Karpas-422 (cell line): ENCODE data around the gene USPL1. TPM values are rescaled to one million over a fixed set of nuclear protein-coding genes. Genes with fewer than 3 reads are reported as not detected.

Experiments
- DNase-seq: peaks from one replicate; pipeline ENCODE4 v3.0.0-alpha.2; 2015
- H2AFZ ChIP-seq: fragments of 200-600 bp; sonication (generic); 2 replicates; pipeline ENCODE4 v1.6.1; 2014; ENCODE audit warnings: antibody characterized with exemption, low read length, mixed read lengths
- H3K27ac ChIP-seq: fragments of 200-600 bp; sonication (generic); 2 replicates; pipeline ENCODE4 v1.5.1; 2014; ENCODE audit warnings: mild to moderate bottlenecking, low read length, moderate library complexity
- H3K27me3 ChIP-seq: fragments of 200-600 bp; sonication (generic); 2 replicates; pipeline ENCODE4 v1.6.1; 2014; ENCODE audit warnings: low read length, mixed read lengths
- H3K36me3 ChIP-seq: fragments of 200-600 bp; sonication (generic); 2 replicates; pipeline ENCODE4 v1.6.1; 2014; ENCODE audit warnings: low read length, mixed read lengths; ENCODE audit not compliant: insufficient read depth
- H3K4me1 ChIP-seq: fragments of 200-600 bp; sonication (generic); 2 replicates; pipeline ENCODE4 v1.6.1; 2014; ENCODE audit warnings: mild to moderate bottlenecking, low read length, mixed read lengths
- H3K4me2 ChIP-seq: fragments of 200-600 bp; sonication (generic); 2 replicates; pipeline ENCODE4 v1.6.1; 2014; ENCODE audit warnings: low read length, low read depth, mild to moderate bottlenecking; ENCODE audit not compliant: poor library complexity, severe bottlenecking
- H3K4me3 ChIP-seq: fragments of 200-600 bp; sonication (generic); 2 replicates; pipeline ENCODE4 v1.5.1; 2014; ENCODE audit warnings: mild to moderate bottlenecking, antibody characterized with exemption, low read length, mixed read lengths
- H3K79me2 ChIP-seq: fragments of 200-600 bp; sonication (generic); 2 replicates; pipeline ENCODE4 v1.6.1; 2014; ENCODE audit warnings: mild to moderate bottlenecking, low read length, mixed read lengths
- H3K9ac ChIP-seq: fragments of 200-600 bp; sonication (generic); 2 replicates; pipeline ENCODE4 v1.6.0; 2014; ENCODE audit warnings: low read length
- H3K9me2 ChIP-seq: fragments of 200-600 bp; sonication (generic), shearing (Covaris generic); replicated peaks from 2 replicates; pipeline ENCODE4 v1.6.0; 2014; ENCODE audit warnings: mild to moderate bottlenecking, low read length, moderate library complexity; ENCODE audit not compliant: insufficient read depth
- H3K9me3 ChIP-seq: fragments of 300-700, 200-600 bp; sonication (generic); 2 replicates; pipeline ENCODE4 v1.6.1; 2014; ENCODE audit warnings: low read length, mixed read lengths
- H4K20me1 ChIP-seq: fragments of 200-600 bp; sonication (generic); 2 replicates; pipeline ENCODE4 v1.6.1; 2014; ENCODE audit warnings: mild to moderate bottlenecking, antibody characterized with exemption, low read length, low read depth; ENCODE audit not compliant: insufficient read depth
- total RNA-seq: library from RNA; depleted of rRNA; stranded (reverse); fragments of >200 nt; shearing (Covaris generic); gene quantifications from 2 replicates; pipeline ENCODE4 v1.2.3, GENCODE V29; 2014; ENCODE audit warnings: low replicate concordance

Gene USPL1
- total RNA-seq, 1 experiment from 2014 or later = 18.4 TPM

GRCh38 chr13:30584051-30584731 is 33.5 kb upstream of the USPL1 start:
- no peak overlapping the region for H2AFZ ChIP-seq
- no peaks in the 10 kb centered on the region for H3K9me2 ChIP-seq
- no peaks in the 10 kb centered on the region for H3K9me3 ChIP-seq
- H3K9ac ChIP-seq = no peak overlapping the region
- no peak overlapping the region for H3K4me3 ChIP-seq
- DNase-seq = no peak
- H3K4me1 ChIP-seq = no peaks in the 10 kb centered on the region
- no peak overlapping the region for H3K27ac ChIP-seq
- no peaks in the 10 kb centered on the region for H3K79me2 ChIP-seq
- H3K4me2 ChIP-seq = no peak overlapping the region
- no peaks in the 10 kb centered on the region for H3K36me3 ChIP-seq
- no peaks in the 10 kb centered on the region for H3K27me3 ChIP-seq
- no peaks in the 10 kb centered on the region for H4K20me1 ChIP-seq

DNA sequence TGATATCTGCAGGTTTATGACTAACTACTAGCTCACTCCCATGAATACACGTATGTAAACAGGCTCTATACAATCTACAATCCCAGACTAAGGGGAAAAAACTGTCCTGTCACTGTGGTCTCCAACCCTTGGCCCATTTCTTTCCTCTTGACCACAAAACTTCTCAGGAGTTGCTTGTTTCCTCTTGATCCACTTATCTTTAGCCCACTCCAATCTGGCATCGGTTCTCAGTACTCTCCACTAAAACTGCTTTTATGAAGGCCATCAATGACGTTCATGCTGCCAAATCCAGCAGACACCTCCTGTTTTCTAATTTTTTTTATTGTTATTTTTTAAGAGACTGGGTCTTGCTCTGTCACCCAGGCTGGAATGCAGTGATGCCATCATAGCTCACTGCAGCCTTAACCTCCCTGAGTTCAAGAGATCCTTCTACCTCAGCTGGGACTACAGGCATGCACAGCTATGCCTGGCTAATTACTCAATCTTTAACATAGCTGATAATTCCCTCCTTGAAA is 31.9 kb upstream of the USPL1 start:
- Histone ChIP-seq H3K9me2 (no peaks in the 10 kb centered on the region), H3K36me3 (no peaks in the 10 kb centered on the region), H3K4me1 (no peaks in the 10 kb centered on the region), H3K9me3 (no peaks in the 10 kb centered on the region), H3K27me3 (no peaks in the 10 kb centered on the region), H3K79me2 (no peaks in the 10 kb centered on the region), H3K4me2 (no peak overlapping the region), H3K9ac (no peak overlapping the region), H3K27ac (no peak overlapping the region), H2AFZ (no peak overlapping the region), H3K4me3 (no peak overlapping the region), H4K20me1 (no peaks in the 10 kb centered on the region)
- no peak for DNase-seq

- DNase-seq = no peak
- Histone ChIP-seq H4K20me1 (no peaks in the 10 kb centered on the region), H3K4me1 (no peaks in the 10 kb centered on the region), H3K4me3 (no peak overlapping the region), H3K36me3 (no peaks in the 10 kb centered on the region), H2AFZ (no peak overlapping the region), H3K27me3 (no peaks in the 10 kb centered on the region), H3K4me2 (no peak overlapping the region), H3K9me2 (no peaks in the 10 kb centered on the region), H3K27ac (no peak overlapping the region), H3K79me2 (no peaks in the 10 kb centered on the region), H3K9ac (no peak overlapping the region), H3K9me3 (no peaks in the 10 kb centered on the region)
These were observed 30.5 kb upstream of the USPL1 start for GRCh38 chr13:30587231-30587630.

GRCh38 chr13:30587739-30588138 is 30.0 kb upstream of the USPL1 start:
- no peak for DNase-seq
- H3K4me1 ChIP-seq = no peaks in the 10 kb centered on the region
- H3K27me3 ChIP-seq = no peaks in the 10 kb centered on the region
- no peaks in the 10 kb centered on the region for H3K79me2 ChIP-seq
- H3K4me2 ChIP-seq = no peak overlapping the region
- H2AFZ ChIP-seq = no peak overlapping the region
- H3K9ac ChIP-seq = no peak overlapping the region
- no peak overlapping the region for H3K27ac ChIP-seq
- no peaks in the 10 kb centered on the region for H4K20me1 ChIP-seq
- no peaks in the 10 kb centered on the region for H3K9me2 ChIP-seq
- no peaks in the 10 kb centered on the region for H3K9me3 ChIP-seq
- H3K36me3 ChIP-seq = no peaks in the 10 kb centered on the region
- H3K4me3 ChIP-seq = no peak overlapping the region

DNA sequence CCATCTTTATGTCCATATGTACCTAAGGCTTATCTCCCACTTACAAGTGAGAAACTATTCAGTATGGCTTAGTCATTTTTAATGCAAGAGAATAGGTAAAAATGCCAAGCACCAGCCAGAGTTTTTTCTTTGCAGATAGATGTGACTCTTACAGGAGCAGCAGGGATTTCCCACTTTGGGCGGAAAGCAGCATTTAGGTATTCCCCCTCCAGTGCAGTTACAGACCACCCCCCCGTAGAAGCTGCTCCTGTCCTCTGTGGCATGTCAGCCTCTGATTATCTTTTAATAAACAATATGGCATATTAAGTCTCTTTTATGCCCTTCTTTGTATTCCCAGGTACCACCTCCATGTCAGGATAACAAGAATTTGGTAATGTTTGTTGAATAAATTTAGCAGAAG is 24.7 kb upstream of the USPL1 start:
- DNase-seq = no peak
- no peak overlapping the region for H3K4me2 ChIP-seq
- no peaks in the 10 kb centered on the region for H3K9me2 ChIP-seq
- no peak overlapping the region for H3K27ac ChIP-seq
- H3K27me3 ChIP-seq = no peaks in the 10 kb centered on the region
- no peak overlapping the region for H3K4me3 ChIP-seq
- no peaks in the 10 kb centered on the region for H3K9me3 ChIP-seq
- no peak overlapping the region for H2AFZ ChIP-seq
- no peaks in the 10 kb centered on the region for H3K4me1 ChIP-seq
- no peaks in the 10 kb centered on the region for H4K20me1 ChIP-seq
- no peaks in the 10 kb centered on the region for H3K36me3 ChIP-seq
- no peak overlapping the region for H3K9ac ChIP-seq
- H3K79me2 ChIP-seq = no peaks in the 10 kb centered on the region

DNA sequence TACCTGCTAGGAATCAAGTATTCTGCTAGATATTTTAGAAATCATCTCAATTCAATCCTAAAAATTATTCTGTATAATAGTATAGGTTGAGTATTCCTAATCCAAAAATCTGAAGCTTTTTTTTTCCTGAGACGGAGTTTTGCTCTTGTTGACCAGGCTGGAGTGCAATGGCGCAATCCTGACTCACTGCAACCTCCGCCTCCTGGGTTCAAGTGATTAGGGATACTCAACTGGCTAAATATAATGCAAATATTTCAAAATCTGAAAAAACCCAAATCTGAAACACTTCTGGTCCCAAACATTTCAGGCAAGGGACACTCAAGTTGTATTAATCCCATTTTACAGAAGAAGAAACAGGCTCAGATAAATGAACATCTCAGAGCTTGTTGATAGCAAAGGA is 17.2 kb upstream of the USPL1 start:
- H3K9me3 ChIP-seq = no peaks in the 10 kb centered on the region
- DNase-seq = no peak
- H3K27ac ChIP-seq = no peak overlapping the region
- no peaks in the 10 kb centered on the region for H3K9me2 ChIP-seq
- no peaks in the 10 kb centered on the region for H3K27me3 ChIP-seq
- no peaks in the 10 kb centered on the region for H3K36me3 ChIP-seq
- no peaks in the 10 kb centered on the region for H4K20me1 ChIP-seq
- H3K4me3 ChIP-seq = no peak overlapping the region
- no peaks in the 10 kb centered on the region for H3K79me2 ChIP-seq
- H3K9ac ChIP-seq = no peak overlapping the region
- H3K4me1 ChIP-seq = no peaks in the 10 kb centered on the region
- H2AFZ ChIP-seq = no peak overlapping the region
- H3K4me2 ChIP-seq = no peak overlapping the region

- no peak for DNase-seq
- H3K4me1 ChIP-seq = no peaks in the 10 kb centered on the region
- no peaks in the 10 kb centered on the region for H3K9me2 ChIP-seq
- no peaks in the 10 kb centered on the region for H3K9me3 ChIP-seq
- no peak overlapping the region for H2AFZ ChIP-seq
- no peak overlapping the region for H3K27ac ChIP-seq
- no peaks in the 10 kb centered on the region for H3K27me3 ChIP-seq
- H3K9ac ChIP-seq = no peak overlapping the region
- no peak overlapping the region for H3K4me2 ChIP-seq
- no peaks in the 10 kb centered on the region for H3K36me3 ChIP-seq
- no peak overlapping the region for H3K4me3 ChIP-seq
- H4K20me1 ChIP-seq = no peaks in the 10 kb centered on the region
- H3K79me2 ChIP-seq = no peaks in the 10 kb centered on the region
These were observed 15.9 kb upstream of the USPL1 start for GRCh38 chr13:30601836-30602235.

DNA sequence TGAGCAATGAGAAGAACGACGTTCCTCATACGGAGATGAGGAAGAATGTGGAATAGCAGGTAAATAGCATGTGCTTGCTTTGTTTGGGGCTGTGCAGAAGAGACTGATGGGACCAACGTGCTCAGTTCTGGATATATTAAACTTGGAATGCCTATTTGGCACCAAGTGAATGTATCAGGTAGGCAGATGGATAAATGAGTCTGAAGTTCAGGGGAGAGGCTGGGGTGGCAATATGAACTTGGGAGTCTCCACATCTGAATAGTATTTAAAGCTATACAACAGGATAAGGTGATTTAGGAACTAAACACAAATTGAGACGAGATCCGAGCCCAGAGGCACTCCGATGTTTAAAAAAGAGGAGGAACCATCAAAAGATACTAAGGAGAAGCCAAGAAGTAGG is 12.7 kb upstream of the USPL1 start:
- no peak overlapping the region for H3K9ac ChIP-seq
- H3K9me3 ChIP-seq = no peaks in the 10 kb centered on the region
- no peak overlapping the region for H3K27ac ChIP-seq
- no peaks in the 10 kb centered on the region for H3K36me3 ChIP-seq
- no peaks in the 10 kb centered on the region for H3K27me3 ChIP-seq
- no peak overlapping the region for H2AFZ ChIP-seq
- H3K4me2 ChIP-seq = no peak overlapping the region
- H3K4me1 ChIP-seq = peaks cover 16% of the 10 kb centered on the region
- no peaks in the 10 kb centered on the region for H3K79me2 ChIP-seq
- H3K9me2 ChIP-seq = no peaks in the 10 kb centered on the region
- DNase-seq = no peak
- H4K20me1 ChIP-seq = no peaks in the 10 kb centered on the region
- H3K4me3 ChIP-seq = no peak overlapping the region
